HG02852 (cell line): ENCODE data around the gene FRMD5.

ENCODE experiments used
- ATAC-seq: cut with Tn5 transposase; IDR thresholded peaks from one replicate; pipeline ENCODE4 v1.9.1; 2021; ENCODE audit warnings: mild to moderate bottlenecking, moderate library complexity; ENCODE audit not compliant: unreplicated experiment

The FRMD5 gene

GRCh38 chr15:44096596-44096995 lies 98.5 kb downstream of the FRMD5 start:
- no peak for ATAC-seq

- no peak for ATAC-seq
These were observed 100.3 kb downstream of the FRMD5 start for GRCh38 chr15:44094781-44095180.

GRCh38 chr15:44093836-44094235 lies 101.2 kb downstream of the FRMD5 start:
- ATAC-seq: no peak

GRCh38 chr15:44092221-44092620 lies 102.8 kb downstream of the FRMD5 start:
- no peak for ATAC-seq

- no peak for ATAC-seq
These were observed 107.2 kb downstream of the FRMD5 start for GRCh38 chr15:44087578-44088465.

- no peak for ATAC-seq
These were observed 110.3 kb downstream of the FRMD5 start for GRCh38 chr15:44084770-44085169.

- no peak for ATAC-seq
These were observed 110.9 kb downstream of the FRMD5 start for GRCh38 chr15:44084171-44084570.

- no peak for ATAC-seq
These were observed 112.4 kb downstream of the FRMD5 start for GRCh38 chr15:44082558-44083157.

GRCh38 chr15:44081026-44082013 lies 113.8 kb downstream of the FRMD5 start:
- ATAC-seq: no peak

GRCh38 chr15:44075535-44075934 lies 119.5 kb downstream of the FRMD5 start:
- no peak for ATAC-seq

- ATAC-seq: no peak
These were observed 125.6 kb downstream of the FRMD5 start for GRCh38 chr15:44069489-44069888.

- ATAC-seq: no peak
These were observed 126.7 kb downstream of the FRMD5 start for GRCh38 chr15:44068347-44068746.

- ATAC-seq: no peak
These were observed 128.8 kb downstream of the FRMD5 start for GRCh38 chr15:44066211-44066827.

- no peak for ATAC-seq
These were observed 130.4 kb downstream of the FRMD5 start for GRCh38 chr15:44064706-44065105.

- no peak for ATAC-seq
These were observed 136.9 kb downstream of the FRMD5 start for GRCh38 chr15:44058126-44058525.

GRCh38 chr15:44045661-44046060 lies 149.4 kb downstream of the FRMD5 start:
- ATAC-seq: no peak

- ATAC-seq: no peak
These were observed 149.9 kb downstream of the FRMD5 start for GRCh38 chr15:44045217-44045616.

GRCh38 chr15:44038755-44039191 lies 156.3 kb downstream of the FRMD5 start:
- ATAC-seq: no peak

- no peak for ATAC-seq
These were observed 159.0 kb downstream of the FRMD5 start for GRCh38 chr15:44035781-44036699.
